GM23338 (cell line): Measurements from ENCODE around the gene RNF11. TPM values are rescaled to one million over a fixed set of nuclear protein-coding genes. Genes with fewer than 3 reads are reported as not detected.

Experiments used
- ATAC-seq: fragments of 200-7000 bp; cut with Tn5 transposase; 3 replicates; pipeline ENCODE4 v1.9.1; 2020
- DNase-seq: peaks from one replicate; pipeline ENCODE4 v3.0.0-alpha.2; 2015; ENCODE audit warnings: low spot score
- H2AFZ ChIP-seq: fragments of 200-600 bp; sonication (generic); 2 replicates; pipeline ENCODE4 v1.8.0; 2016; ENCODE audit warnings: antibody characterized with exemption, mild to moderate bottlenecking, moderate library complexity
- H3F3A ChIP-seq: fragments of 200-600 bp; sonication (generic); replicated peaks from 2 replicates; pipeline ENCODE4 v1.8.0; 2017; ENCODE audit warnings: antibody characterized with exemption, mixed run types, low read depth
- H3K27ac ChIP-seq: fragments of 200-600 bp; sonication (generic); 2 replicates; pipeline ENCODE4 v1.6.1; 2016; ENCODE audit warnings: low read depth
- H3K27me3 ChIP-seq: fragments of 200-600 bp; sonication (generic); 2 replicates; pipeline ENCODE4 v1.8.0; 2016; ENCODE audit warnings: mild to moderate bottlenecking, mixed run types, moderate library complexity; ENCODE audit not compliant: insufficient read depth
- H3K36me3 ChIP-seq: fragments of 200-600 bp; sonication (generic); 2 replicates; pipeline ENCODE4 v1.8.0; 2016; ENCODE audit warnings: mild to moderate bottlenecking; ENCODE audit not compliant: insufficient read depth
- H3K4me1 ChIP-seq: fragments of 200-600 bp; sonication (generic); 2 replicates; pipeline ENCODE4 v1.8.0; 2016; ENCODE audit warnings: mild to moderate bottlenecking, moderate library complexity; ENCODE audit not compliant: insufficient read depth
- H3K4me2 ChIP-seq: fragments of 200-600 bp; sonication (generic); 2 replicates; pipeline ENCODE4 v1.7.1; 2017; ENCODE audit warnings: mixed run types
- H3K4me3 ChIP-seq: fragments of 200-600 bp; sonication (generic); 2 replicates; pipeline ENCODE4 v1.6.1; 2016; ENCODE audit warnings: mixed run types
- H3K79me2 ChIP-seq: fragments of 200-600 bp; sonication (generic); replicated peaks from 2 replicates; pipeline ENCODE4 v1.8.0; 2017; ENCODE audit warnings: mild to moderate bottlenecking; ENCODE audit not compliant: insufficient read depth
- H3K9me2 ChIP-seq: fragments of 200-600 bp; sonication (generic); 2 replicates; pipeline ENCODE4 v1.8.0; 2017; ENCODE audit not compliant: insufficient read depth
- H4K20me1 ChIP-seq: fragments of 200-600 bp; sonication (generic); replicated peaks from 2 replicates; pipeline ENCODE4 v1.8.0; 2017; ENCODE audit warnings: mild to moderate bottlenecking; ENCODE audit not compliant: insufficient read depth
- H3K27ac Mint-ChIP-seq: 2 replicates; pipeline ENCODE4 v1.8.0; 2020; ENCODE audit warnings: inconsistent platforms, mild to moderate bottlenecking, moderate library complexity, mixed read lengths
- H3K27me3 Mint-ChIP-seq: 3 replicates; pipeline ENCODE4 v1.8.0; 2022; ENCODE audit warnings: low read depth, mild to moderate bottlenecking, moderate library complexity, mixed read lengths, inconsistent platforms; ENCODE audit not compliant: insufficient read depth, poor library complexity
- H3K36me3 Mint-ChIP-seq: 3 replicates; pipeline ENCODE4 v1.8.0; 2021; ENCODE audit warnings: low read depth, mild to moderate bottlenecking, inconsistent platforms, moderate library complexity, mixed read lengths
- H3K4me1 Mint-ChIP-seq: 3 replicates; pipeline ENCODE4 v1.8.0; 2020; ENCODE audit warnings: mild to moderate bottlenecking, inconsistent platforms, mixed read lengths
- H3K4me3 Mint-ChIP-seq: 3 replicates; pipeline ENCODE4 v1.8.0; 2021; ENCODE audit warnings: moderate library complexity, mild to moderate bottlenecking, inconsistent platforms, mixed read lengths
- H3K9me3 Mint-ChIP-seq: 3 replicates; pipeline ENCODE4 v1.8.0; 2020; ENCODE audit warnings: moderate library complexity, mild to moderate bottlenecking, inconsistent platforms, mixed read lengths
- CREB1 ChIP-seq: fragments of 250-450 bp; sonication (Bioruptor Pico); IDR thresholded peaks from 2 replicates; pipeline ENCODE4 v1.5.0; 2020; ENCODE audit warnings: low read depth, mild to moderate bottlenecking, moderate library complexity
- ETS1 ChIP-seq: IDR thresholded peaks from 2 replicates; pipeline ENCODE4 v1.6.1; 2016; ENCODE audit warnings: antibody characterized with exemption
- EZH2 ChIP-seq: fragments of 200-600 bp; sonication (generic); IDR thresholded peaks from one replicate; pipeline ENCODE4 v1.8.0; 2017; ENCODE audit warnings: antibody characterized with exemption, mild to moderate bottlenecking, low read depth; ENCODE audit not compliant: unreplicated experiment
- EZH2phosphoT487 ChIP-seq: fragments of 200-600 bp; sonication (generic); IDR thresholded peaks from one replicate; pipeline ENCODE4 v1.8.1; 2018; ENCODE audit warnings: antibody characterized with exemption; ENCODE audit not compliant: unreplicated experiment
- JUNB ChIP-seq: IDR thresholded peaks from one replicate; pipeline ENCODE4 v1.6.1; 2016; ENCODE audit warnings: antibody characterized with exemption; ENCODE audit not compliant: unreplicated experiment
- NANOG ChIP-seq: IDR thresholded peaks from 2 replicates; pipeline ENCODE4 v1.6.1; 2016; ENCODE audit warnings: antibody characterized with exemption, borderline replicate concordance
- REST ChIP-seq: IDR thresholded peaks from one replicate; pipeline ENCODE4 v1.6.1; 2018; ENCODE audit warnings: antibody characterized with exemption; ENCODE audit not compliant: unreplicated experiment
- STAT1 ChIP-seq: IDR thresholded peaks from one replicate; pipeline ENCODE4 v1.6.1; 2016; ENCODE audit warnings: antibody characterized with exemption; ENCODE audit not compliant: unreplicated experiment
- ZNF114 ChIP-seq: fragments of 250-450 bp; sonication (Bioruptor Pico); IDR thresholded peaks from 2 replicates; pipeline ENCODE4 v1.5.0; 2020; ENCODE audit warnings: mild to moderate bottlenecking, moderate library complexity
- ZNF462 ChIP-seq: fragments of 250-450 bp; sonication (Bioruptor Pico); IDR thresholded peaks from 2 replicates; pipeline ENCODE4 v1.5.0; 2020; ENCODE audit warnings: mild to moderate bottlenecking, moderate library complexity
- polyA plus RNA-seq: library from polyadenylated mRNA; unstranded; fragments of >200 nt; fragmentation: Nextera tagmentation; extraction: Ambion mirVana; gene quantifications from 2 replicates; pipeline ENCODE4 v1.2.1, GENCODE V29; 2016
- total RNA-seq: library from RNA; depleted of rRNA; stranded (reverse); fragments of >200 nt; shearing (Covaris generic); gene quantifications from 2 replicates; pipeline ENCODE4 v1.2.3, GENCODE V29; 2014
- TF ChIP-seq, protein P1 (sequence below), 2 experiments: fragments of 200-600 bp in 1 of 2; sonication (generic) in 1 of 2; conservative IDR thresholded peaks; 2 replicates each; pipeline versions ENCODE4 v1.5.1 to v1.6.1; 2016 to 2017; ENCODE audit warnings: antibody characterized with exemption in 2 of 2, low read depth in 2 of 2, mild to moderate bottlenecking in 2 of 2, moderate library complexity in 1 of 2

Gene RNF11
- total and polyA plus RNA-seq, 2 experiments from 2014 or later = 22.3 to 43.0 TPM

DNA sequence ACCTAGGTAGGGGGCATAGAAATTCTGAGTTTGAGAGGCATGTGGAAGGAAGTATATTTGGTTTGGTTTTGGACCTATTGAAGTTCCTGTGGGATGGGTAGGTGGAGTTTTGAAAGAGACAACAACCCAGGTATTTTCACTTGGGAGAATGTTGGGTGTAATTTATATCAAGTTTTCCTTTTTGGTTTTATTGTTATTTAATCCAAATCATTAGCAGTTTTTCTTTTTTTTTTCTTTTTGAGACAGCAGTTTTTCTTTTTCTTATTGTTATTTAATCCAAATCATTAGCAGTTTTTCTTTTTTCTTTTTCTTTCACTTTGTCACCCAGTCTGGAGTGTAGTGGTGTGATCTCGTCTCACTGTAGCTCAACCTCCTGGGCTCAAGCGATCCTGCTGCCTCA is 30.1 kb downstream of the RNF11 start:
- H3K9me2 ChIP-seq = no peaks in the 10 kb centered on the region
- ATAC-seq (no peak), DNase-seq (no peak)
- H3K4me2 ChIP-seq = peak overlapping the region; percentile 52
- H4K20me1 ChIP-seq = peaks cover 20% of the 10 kb centered on the region
- Mint-ChIP-seq H3K27ac (peak overlapping the region; percentile 18; the same call in 1 of the 2 replicates), H3K36me3 (peaks cover 6% of the 10 kb centered on the region; the same call in 2 of the 3 replicates), H3K27me3 (peaks cover 5% of the 10 kb centered on the region), H3K4me3 (no peak overlapping the region), H3K4me1 (peaks cover 25% of the 10 kb centered on the region), H3K9me3 (no peaks in the 10 kb centered on the region)
- no peak overlapping the region for H3K4me3 ChIP-seq
- H2AFZ ChIP-seq = no peak overlapping the region
- no peak overlapping the region for H3K27ac ChIP-seq
- H3K4me1 ChIP-seq = peaks cover 14% of the 10 kb centered on the region
- H3K27me3 ChIP-seq = no peaks in the 10 kb centered on the region
- no peaks in the 10 kb centered on the region for H3F3A ChIP-seq
- peaks cover 62% of the 10 kb centered on the region for H3K79me2 ChIP-seq
- no peak for TF ChIP-seq EZH2
- no peak for TF ChIP-seq ZNF462 (CRISPR knock-in tag)
- TF ChIP-seq JUNB = no peak
- TF ChIP-seq STAT1 = no peak
- TF ChIP-seq REST = no peak
- no peak for TF ChIP-seq CREB1 (CRISPR knock-in tag)
- no peak for TF ChIP-seq ZNF114 (CRISPR knock-in tag)
- TF ChIP-seq, protein P1, sequence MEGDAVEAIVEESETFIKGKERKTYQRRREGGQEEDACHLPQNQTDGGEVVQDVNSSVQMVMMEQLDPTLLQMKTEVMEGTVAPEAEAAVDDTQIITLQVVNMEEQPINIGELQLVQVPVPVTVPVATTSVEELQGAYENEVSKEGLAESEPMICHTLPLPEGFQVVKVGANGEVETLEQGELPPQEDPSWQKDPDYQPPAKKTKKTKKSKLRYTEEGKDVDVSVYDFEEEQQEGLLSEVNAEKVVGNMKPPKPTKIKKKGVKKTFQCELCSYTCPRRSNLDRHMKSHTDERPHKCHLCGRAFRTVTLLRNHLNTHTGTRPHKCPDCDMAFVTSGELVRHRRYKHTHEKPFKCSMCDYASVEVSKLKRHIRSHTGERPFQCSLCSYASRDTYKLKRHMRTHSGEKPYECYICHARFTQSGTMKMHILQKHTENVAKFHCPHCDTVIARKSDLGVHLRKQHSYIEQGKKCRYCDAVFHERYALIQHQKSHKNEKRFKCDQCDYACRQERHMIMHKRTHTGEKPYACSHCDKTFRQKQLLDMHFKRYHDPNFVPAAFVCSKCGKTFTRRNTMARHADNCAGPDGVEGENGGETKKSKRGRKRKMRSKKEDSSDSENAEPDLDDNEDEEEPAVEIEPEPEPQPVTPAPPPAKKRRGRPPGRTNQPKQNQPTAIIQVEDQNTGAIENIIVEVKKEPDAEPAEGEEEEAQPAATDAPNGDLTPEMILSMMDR (conservative IDR thresholded peaks at IDR 0.05; ENCODE audit: low read depth in 2 of 2) = no peak
- TF ChIP-seq EZH2phosphoT487 = no peak
- no peak for TF ChIP-seq ETS1
- no peak for TF ChIP-seq NANOG
- H3K36me3 ChIP-seq = no peaks in the 10 kb centered on the region
